LoVo (cell line): Measurements from ENCODE around the gene ATP2C1.
A peak's percentile ranks its signal among the peaks of the same experiment; 100 is the strongest.
"Not testable (repeated sequence)": the region's sequence is repeated elsewhere in the genome, so short reads cannot be mapped to it uniquely, and the experiment has no call there.

Experiments used
- DNase-seq: peaks from one replicate; pipeline ENCODE4 v3.0.0-alpha.2; 2016; ENCODE audit warnings: low spot score

Gene ATP2C1

GRCh38 chr3:130939753-130940152 is 45.9 kb downstream of the ATP2C1 start:
- no peak for DNase-seq

- no peak for DNase-seq
Measured at GRCh38 chr3:130941793-130942192, 47.9 kb downstream of the ATP2C1 start.

GRCh38 chr3:130946882-130947281 is 53.0 kb downstream of the ATP2C1 start:
- DNase-seq = no peak

- DNase-seq = no peak
Measured at GRCh38 chr3:130948001-130948773, 54.3 kb downstream of the ATP2C1 start.

- no peak for DNase-seq
Measured at GRCh38 chr3:130948929-130949328, 55.0 kb downstream of the ATP2C1 start.

GRCh38 chr3:130950124-130950523 is 56.2 kb downstream of the ATP2C1 start:
- no peak for DNase-seq

- no peak for DNase-seq
Measured at GRCh38 chr3:130950641-130951040, 56.8 kb downstream of the ATP2C1 start.

- DNase-seq = no peak
Measured at GRCh38 chr3:130955481-130955880, 61.6 kb downstream of the ATP2C1 start.

- no peak for DNase-seq
Measured at GRCh38 chr3:130956281-130956680, 62.4 kb downstream of the ATP2C1 start.

- DNase-seq = no peak
Measured at GRCh38 chr3:130956721-130957120, 62.8 kb downstream of the ATP2C1 start.

- no peak for DNase-seq
Measured at GRCh38 chr3:130960139-130960795, 66.4 kb downstream of the ATP2C1 start.

- DNase-seq = no peak
Measured at GRCh38 chr3:130961458-130961857, 67.6 kb downstream of the ATP2C1 start.

GRCh38 chr3:130963444-130963843 is 69.6 kb downstream of the ATP2C1 start:
- DNase-seq = no peak

GRCh38 chr3:130963878-130964277 is 70.0 kb downstream of the ATP2C1 start:
- DNase-seq = peak; percentile 47

GRCh38 chr3:130967281-130967680 is 73.4 kb downstream of the ATP2C1 start:
- DNase-seq = no peak

- no peak for DNase-seq
Measured at GRCh38 chr3:130968221-130968620, 74.3 kb downstream of the ATP2C1 start.

- no peak for DNase-seq
Measured at GRCh38 chr3:130969621-130970020, 75.7 kb downstream of the ATP2C1 start.

GRCh38 chr3:130971208-130971607 is 77.3 kb downstream of the ATP2C1 start:
- DNase-seq = no peak

GRCh38 chr3:130972592-130972991 is 78.7 kb downstream of the ATP2C1 start:
- not testable (repeated sequence) for DNase-seq

- DNase-seq = no peak
Measured at GRCh38 chr3:130973406-130973805, 79.5 kb downstream of the ATP2C1 start.

- DNase-seq = no peak
Measured at GRCh38 chr3:130974201-130974600, 80.3 kb downstream of the ATP2C1 start.

- DNase-seq = no peak
Measured at GRCh38 chr3:130975251-130975650, 81.4 kb downstream of the ATP2C1 start.

GRCh38 chr3:130976706-130977105 is 82.8 kb downstream of the ATP2C1 start:
- DNase-seq = no peak

GRCh38 chr3:130979117-130979516 is 85.2 kb downstream of the ATP2C1 start:
- no peak for DNase-seq
